Activated naive CD4-positive, alpha-beta T cell (primary cell): ENCODE measurements around the gene TSPAN5.

ENCODE experiments used
- DNase-seq, 4 experiments: peaks; one replicate each; lab custom pipeline; 2025; lab: John Stamatoyannopoulos, UW

Gene TSPAN5

DNA sequence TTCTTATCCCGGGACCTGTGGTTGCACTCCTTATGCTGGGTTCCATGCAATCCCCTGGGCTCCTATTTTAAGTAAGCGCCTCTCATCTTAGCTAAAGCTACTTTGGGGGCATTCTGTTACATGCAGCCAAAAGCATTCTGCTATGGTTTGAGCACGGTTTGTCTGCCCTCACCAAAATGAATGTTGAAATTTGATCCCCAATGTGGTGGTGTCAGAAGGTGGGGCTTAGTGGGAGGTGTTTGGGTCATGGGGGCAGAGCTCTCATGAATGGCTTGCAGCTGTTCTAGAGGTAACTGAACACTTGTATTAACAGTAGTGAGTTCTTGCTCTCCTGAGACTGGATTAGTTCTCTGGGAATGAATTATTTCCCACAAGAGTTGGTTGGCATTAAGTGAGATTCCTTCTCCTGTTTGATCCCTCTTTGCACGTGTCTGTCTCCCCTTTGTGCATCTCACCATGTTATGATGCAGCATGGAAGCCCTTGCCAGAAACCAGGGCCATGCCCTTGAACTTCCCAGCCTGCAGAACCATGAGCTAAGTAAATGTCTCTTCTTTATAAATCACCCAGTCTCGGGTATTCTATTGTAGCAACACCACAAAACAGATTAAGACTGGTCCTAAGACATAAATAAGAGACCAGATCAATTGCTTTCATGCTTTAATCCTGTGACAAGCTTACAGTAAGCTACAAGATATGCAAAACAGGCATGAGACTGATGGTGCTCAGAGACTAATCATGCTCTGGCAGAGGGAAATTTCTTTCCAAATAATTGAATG lies 141.8 kb downstream of the TSPAN5 start:
- DNase-seq, result no peak

DNA sequence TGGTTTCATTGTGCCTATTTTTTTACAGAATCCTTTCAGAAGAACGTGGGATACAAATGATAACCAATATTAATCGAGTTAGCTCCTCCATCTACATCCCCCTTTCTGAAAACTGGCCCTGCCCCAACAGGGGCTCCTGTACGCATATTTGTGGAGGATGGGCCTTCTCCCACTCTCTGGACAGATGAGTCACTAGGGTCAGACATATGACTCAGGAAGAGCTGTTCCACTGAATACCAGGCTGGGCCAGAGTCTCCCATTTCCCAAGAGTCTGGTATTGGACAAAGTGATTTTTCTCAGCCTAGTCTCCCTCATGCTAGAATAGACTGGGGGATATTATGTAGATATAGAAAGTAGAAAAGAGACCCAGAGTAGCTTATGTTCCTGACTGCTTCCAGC lies 142.4 kb downstream of the TSPAN5 start:
- DNase-seq, result no peak

DNA sequence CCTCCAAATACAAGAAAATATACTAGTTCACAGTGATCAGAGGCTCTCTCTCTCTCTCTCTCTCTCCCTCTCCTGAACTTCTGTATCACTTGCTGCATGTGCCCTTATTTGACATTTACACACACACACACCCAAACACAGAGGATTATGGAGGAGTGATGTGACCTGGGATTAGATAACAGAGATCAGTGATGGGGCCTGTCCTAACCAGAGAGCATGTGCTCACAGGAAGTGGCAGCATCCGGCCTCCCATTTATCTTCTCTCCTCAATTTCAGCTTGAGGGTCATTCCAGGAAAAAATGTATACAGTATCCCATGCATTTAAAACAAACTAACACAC lies 143.0 kb downstream of the TSPAN5 start:
- DNase-seq, result no peak

DNA sequence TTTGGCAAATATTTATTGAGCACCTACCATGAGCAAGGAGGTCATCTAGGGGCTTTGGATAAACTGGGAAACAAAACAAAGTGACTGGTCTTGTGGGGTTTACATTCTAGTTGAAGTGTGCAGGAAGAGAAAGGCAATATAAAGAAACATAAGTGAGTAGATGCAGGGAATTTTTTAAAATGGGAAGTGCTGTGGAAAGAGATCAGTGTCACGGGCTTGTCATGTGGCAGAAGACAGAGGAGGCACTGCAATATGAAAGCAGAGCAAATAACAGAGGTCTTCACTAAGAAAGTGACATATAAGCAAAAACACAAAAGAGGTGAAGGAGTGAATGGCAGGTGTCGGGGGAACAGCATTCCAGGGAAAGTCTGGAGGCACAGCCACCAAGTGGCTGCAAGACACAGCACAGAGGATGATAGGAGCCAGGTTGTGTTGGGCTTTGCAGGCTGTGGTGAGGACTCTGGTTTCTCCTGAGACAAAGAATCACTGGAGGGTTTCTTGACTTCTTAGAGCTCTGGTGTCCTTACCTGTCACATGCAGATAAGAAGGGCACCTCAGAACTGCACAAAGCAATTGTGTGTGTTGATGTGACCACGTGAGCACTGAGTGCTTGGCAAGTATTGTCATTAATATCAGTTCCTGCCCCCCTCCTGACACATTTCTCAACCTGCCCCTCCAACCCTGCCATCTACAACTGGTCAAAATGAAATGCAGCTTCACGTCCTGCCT lies 143.5 kb downstream of the TSPAN5 start:
- no peak for DNase-seq

DNA sequence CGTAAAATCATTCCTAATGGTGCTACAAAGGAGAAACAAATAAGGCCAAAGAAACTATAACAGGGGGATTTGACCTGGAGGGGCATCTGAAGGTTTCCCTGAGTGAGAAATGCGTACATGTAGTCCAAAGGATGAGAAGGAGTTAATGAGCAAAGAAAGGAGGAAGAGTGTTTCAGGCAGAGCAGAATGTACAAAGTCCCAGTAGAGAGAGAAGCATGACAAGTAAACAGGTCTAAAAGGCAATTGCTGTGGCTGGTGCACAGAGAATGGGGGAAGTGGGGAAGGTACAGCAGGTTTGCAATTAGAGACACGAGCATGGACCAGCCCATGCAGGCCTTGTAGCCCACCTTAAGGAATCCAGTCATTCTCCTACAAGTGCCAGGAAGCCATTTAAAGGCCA lies 145.5 kb downstream of the TSPAN5 start:
- DNase-seq, result no peak

DNA sequence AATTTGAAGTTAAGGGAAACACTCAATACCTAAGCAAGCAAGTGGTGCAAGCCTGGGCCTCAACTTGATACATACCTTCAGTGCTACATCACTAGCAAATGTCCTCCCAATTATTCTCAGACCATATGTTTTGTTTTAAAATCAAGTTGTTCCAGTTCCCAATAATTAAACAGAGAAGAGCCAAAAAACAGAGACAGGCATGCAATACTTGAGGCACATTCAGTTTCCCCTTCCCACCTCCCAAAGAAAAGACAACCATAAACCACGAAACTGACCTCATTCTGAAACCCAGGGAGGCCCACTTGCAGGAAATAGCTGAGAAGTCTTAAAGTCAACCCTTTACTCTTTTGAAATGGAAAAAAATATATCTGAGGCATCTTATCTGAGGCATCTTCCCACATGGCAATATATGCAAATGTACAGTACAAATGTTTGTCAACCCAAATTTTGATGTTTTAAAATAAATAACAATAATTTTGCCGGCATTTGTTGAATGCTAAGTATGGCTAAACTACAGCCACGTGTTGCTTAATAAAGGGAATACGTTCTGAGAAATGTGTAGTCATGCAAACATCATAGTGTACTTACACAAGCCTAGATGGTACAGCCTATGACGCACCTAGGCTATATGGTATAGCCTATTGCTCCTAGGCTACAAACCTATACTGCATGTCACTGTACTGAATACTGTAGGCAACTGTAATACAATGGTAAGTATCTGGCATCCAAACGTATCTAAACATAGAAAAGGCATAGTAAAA lies 147.5 kb downstream of the TSPAN5 start:
- DNase-seq, result no peak

DNA sequence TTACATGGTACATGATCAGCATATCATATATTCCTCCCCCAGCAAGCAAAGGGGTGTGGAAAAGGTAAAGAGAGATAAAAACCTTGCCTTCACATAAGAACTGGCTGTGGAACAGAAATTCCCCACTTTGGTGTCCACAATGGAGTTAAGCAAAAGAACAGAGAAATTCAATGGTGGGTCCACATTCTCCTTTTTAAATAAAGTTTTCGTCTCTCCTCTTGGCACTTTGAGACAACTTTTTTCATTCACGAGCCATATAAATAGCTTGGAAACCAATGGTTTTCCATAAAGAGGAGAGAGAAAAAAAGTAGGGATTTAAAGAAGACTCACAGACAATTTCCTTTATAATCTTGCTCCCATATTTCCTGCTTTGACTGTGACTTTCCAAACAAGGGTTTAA lies 148.1 kb downstream of the TSPAN5 start:
- DNase-seq, result no peak

DNA sequence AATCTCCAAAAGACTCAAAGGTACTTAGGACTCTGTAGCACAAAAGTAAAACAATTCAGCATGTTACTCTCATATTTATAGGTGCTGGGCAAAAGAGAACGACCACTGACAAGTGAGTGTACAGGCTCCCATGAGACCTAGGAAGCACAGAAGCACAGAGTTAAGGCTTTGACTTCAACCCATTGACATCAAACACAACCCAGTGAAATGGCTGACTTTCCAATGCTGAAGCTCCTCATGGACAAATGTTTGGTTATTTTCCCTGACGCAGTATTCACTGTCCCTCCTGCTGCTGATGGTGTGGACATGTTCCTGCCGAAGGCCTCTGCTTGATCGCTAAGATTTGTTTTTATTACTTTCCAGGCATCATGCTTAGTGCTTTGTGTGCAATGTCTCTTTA lies 148.7 kb downstream of the TSPAN5 start:
- DNase-seq, result no peak

DNA sequence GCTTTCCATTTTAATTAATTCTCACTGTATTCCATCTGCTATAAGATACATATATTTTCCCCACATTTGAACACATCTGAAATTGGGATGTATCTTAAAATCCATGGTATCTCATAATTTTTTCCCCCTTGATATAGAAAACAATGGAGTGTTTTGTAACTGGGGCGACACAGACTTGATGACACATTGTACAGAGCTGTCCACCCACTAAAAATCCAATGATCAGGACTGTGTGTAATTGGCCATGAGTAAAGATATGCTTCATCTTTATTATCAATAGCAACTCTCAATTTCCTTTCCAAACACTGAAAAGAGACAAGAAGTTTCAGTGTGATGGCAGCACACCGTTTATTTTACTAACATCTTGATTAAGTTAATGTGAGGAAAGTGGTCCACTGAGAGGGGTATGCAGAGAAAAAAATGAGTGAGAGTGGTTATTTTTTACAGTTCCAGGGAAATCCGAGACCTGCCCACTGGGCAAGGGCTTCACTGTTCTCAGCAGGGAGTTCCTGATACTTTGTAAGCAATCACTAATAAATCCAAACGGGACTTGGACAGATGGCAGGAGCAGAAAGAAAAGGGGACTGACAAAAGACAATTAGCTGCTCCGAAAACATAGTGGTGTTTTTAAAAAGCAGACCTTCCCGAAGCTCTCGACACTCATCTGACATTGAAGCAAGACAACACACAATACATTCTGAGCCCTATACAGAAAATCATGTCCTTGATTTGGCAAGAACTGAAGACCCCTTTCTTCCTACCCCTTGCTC lies 149.4 kb downstream of the TSPAN5 start:
- no peak for DNase-seq

DNA sequence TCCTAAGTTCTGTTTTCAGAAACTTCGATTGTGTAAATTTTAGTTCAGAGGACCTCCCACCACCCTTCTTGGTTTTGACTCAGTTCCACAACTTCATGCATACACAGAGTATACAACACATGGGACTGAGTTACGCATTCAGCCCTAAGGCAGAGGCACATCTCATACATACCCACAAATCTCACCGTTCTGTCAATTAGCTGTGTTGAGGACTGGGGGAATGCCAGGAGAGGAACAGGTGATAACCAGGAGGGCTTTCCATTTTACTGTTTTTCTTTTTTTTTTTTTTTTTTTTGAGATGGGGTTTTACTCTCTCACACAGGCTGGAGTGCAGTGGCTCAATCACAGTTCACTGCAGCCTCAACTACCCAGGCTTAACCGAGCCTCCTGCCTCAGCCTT lies 150.2 kb downstream of the TSPAN5 start:
- DNase-seq, result no peak

DNA sequence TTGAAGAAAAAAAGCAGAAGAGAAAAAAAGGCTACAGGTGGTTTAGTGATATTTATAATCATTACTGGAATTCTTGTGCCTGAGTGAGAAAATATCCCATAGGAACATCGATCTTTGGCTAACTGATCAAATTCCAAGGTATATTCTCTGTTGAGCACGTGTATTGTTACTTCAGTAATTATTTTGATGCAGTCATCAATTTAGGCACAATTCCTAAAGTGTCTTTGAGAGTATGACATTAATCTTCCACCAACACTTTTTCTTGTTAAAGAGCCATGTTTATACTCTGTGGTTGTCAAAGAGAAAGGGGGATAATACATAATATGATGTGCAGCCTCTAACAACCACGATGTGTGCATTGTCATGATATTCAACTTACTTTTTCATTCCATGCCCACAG lies 151.1 kb downstream of the TSPAN5 start:
- no peak for DNase-seq

DNA sequence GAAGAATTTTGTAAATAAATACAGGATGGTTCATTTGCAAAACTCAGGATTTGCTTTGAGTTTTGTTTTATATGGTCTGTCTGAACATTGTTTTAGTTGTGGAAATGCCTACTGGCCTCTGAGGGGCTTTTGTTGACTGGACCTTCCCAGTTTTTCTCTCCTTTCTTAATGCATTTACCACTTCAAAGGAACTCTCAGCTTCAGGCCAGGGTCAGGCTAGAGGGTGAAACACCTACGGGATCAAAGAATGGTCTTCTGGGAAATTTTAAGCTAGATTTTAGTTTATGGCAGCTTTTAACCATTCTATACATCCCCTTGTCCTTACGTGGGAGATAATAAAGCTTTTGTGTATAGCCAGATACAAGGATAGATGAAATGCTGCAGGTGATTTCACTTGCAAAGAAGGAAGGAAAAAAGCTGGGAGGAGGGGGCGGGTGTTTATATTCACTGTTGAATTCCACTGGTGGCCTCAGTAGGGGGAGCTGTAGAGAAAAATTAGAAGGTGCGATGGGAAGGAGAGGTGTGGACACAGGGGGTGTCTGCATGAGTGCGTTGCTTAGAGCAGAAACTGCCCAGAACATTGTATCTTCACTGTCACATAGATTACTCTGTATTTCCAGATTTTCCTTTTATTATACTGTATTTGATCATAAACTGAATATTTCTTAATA lies 151.8 kb downstream of the TSPAN5 start:
- no peak for DNase-seq

DNA sequence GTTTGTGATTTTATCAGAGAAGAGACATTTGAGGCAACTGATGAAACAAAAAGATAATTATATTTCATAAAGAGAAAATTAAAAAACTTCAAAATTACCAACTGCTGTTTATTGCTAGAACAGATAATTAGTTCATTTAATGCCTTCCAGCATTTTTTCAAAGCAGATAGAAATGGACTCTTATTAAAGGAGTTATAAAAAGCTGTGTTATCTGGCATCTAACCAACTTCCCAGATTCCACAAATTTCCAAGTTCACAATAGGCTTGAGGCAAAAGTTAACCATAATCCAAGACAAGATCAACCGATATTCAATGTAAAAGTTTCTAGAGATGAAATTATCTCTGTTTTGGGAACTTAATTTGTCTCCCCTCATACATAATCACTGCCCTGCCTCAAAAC lies 152.4 kb downstream of the TSPAN5 start:
- DNase-seq, result no peak

DNA sequence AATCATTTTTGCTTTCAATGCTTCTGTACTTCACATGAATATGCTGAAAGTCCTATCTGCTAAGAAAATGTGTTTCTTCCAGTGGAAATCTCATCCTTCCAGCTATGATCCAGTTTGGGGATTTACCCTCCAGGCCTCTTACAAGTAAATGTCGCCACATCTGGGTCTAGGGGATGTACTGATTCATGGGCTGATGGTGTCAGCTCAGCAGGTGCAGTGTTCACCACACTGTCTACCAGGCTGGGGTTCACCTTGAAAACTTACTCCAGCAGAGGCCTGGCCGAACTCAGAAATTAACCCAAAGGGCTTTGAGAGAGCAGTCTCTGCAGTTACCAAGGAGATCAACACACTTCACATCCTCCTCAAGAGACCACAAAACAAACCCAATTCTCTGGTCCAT lies 154.3 kb downstream of the TSPAN5 start:
- DNase-seq, result no peak

DNA sequence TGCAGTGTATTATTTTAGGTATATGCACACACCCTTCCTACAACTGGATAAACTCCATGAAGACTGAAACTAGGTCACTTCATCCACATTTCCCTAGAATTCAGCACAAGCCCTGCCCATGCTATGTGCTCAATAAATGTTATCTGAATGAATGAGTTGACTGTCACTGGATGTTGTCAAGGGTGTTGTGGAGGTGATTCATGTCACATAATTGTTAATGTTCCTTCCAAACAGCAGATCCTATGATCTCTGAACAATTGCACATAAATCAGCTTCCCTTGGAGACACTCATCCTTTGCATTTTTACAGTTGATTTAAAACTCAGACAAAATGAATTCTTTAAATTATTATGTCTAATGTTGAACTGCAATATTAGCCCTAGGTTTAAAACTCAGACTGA lies 154.7 kb downstream of the TSPAN5 start:
- DNase-seq, result no peak

DNA sequence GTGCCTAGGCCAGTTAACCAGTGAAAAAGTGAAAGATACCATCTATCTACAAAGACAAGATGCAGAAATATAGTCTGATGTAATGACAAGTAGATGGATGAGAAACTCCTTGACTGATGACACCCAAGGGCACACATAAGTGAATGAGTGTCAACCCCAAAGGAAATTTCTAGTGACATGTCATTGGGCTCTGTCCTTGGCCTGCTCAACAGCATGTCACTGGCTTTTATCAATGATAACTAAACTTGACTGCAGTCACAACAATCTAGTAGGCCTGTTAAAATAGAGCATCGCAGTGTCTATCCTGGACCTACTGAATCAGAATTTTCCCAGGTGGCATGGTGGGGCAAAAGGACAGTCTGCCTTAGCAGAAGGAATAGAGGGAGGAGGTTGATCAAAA lies 155.8 kb downstream of the TSPAN5 start:
- no peak for DNase-seq

DNA sequence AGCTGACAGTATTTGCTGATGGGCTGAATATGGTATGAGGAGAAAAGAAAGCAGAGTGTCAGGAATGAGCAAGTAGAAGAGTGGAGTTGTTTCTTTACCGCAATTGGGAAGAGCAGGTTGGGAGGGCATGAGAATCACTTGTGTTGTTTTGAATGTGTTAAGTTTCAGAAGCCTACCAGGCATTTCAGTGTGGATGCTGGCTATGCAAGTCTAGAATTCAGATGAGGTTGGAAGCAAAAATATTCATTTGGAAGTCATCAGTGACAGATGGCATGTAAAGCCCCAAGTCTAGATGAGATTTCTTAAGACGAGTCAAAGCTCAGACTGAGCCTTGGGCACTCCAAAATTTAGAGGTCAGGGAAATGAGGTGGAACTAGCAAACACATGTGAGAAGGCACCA lies 156.4 kb downstream of the TSPAN5 start:
- no peak for DNase-seq

DNA sequence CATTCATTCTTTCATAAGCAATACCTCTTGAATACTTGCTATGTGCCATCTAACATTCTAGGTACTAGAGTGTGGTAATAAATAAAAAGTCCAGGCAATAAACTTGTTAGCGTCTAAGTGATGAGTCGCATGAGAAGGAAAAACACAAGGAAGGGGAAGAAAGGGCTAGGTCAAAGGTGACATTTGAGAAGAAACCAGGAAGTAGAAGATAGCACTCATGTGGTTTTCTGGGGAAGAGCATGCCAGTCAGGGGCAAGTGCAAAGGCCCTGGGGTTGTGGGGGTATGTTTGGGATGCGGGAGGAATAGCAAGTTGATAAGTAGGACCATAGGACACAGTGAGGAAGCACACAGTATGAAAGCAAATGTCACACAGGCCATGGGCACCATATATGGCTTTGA lies 157.0 kb downstream of the TSPAN5 start:
- no peak for DNase-seq

DNA sequence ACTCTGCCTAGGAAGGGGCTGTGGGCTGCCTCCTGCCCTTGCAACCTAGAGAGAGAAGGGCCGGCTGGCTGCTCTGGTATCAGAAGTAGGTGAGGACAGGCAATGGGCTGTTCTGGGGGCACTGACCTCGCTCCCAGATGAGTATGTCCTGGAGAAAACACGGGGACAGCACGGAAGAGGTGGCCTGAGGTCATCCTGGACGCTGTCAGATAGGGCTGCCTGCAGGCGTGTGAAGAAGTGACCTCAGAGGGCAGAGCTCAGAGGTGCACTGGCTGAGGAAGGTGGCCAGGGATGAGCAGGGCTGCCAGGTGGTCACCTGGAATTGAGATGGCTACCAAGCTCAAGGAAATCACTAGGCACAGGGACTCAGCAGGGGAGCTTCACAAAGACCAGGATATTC lies 159.6 kb downstream of the TSPAN5 start:
- no peak for DNase-seq

DNA sequence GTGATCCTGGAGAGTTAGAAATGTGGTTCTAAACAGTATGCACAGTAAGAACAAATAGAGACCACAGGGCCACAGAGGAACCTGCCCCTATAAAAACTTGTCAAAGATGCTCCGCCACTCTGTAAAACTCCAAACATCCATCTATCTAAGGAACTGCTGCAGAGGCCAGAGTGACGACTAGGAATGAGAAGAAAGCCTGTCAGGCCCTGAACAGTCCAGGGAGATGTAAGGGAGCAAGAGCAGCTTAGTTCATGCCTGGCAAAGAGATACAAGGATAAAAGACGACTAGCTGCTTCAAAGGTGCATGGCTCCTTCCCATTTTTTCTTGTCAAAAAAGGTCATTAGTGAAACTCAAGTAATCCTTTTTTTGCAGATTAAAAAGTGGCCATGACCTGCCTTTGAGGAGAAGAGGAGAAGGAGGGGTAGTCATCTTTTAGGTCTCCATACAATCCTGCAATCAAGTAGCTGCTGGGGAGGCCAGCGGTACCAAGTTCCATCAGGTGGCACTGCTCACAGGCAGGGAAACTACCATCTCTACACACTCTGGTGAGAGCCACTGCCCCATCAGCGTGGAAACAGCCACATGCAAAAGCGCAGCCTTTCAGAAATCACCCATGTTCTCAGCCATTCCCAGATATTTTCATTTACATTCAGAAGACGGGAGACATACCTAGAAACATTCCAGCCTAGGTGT lies 162.1 kb downstream of the TSPAN5 start:
- DNase-seq, result no peak

DNA sequence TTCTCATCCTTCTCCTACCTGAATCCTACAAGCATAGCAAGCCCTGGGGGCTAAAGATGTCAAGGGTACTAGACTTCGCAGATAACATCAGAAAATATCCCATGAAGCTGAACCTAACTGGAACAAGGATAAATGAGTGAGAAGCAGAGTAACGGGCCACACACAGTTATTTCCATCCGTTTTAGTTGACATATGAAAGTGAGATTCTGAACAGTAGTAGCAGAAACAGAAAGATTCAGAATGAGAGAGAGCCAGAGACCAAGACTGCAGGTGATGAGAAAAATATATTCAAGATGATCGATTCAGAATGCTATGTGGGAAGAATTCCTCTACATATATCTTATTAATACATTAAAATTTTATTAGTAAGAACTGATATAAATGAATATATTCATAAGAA lies 165.1 kb downstream of the TSPAN5 start:
- DNase-seq, result no peak
